CD4-positive, alpha-beta T cell (primary cell): ENCODE measurements around the gene IBA57. TPM values are rescaled to one million over a fixed set of nuclear protein-coding genes. Genes with fewer than 3 reads are reported as not detected.

Source experiments
- ATAC-seq: fragments of 200-7000 bp; cut with Tn5 transposase; one replicate; pipeline ENCODE4 v1.10.0; 2022; ENCODE audit warnings: mild to moderate bottlenecking; ENCODE audit not compliant: poor library complexity
- CTCF ChIA-PET: fragments of 350-600 bp; sonication (Branson Sonifier 250); formaldehyde crosslinking; loops from one replicate; lab custom pipeline; 2021; ENCODE audit warnings: antibody characterized with exemption, inconsistent platforms; lab: Charles Lee
- POLR2A ChIA-PET: fragments of 350-600 bp; sonication (Branson Sonifier 250); formaldehyde crosslinking; loops from one replicate; lab custom pipeline; 2021; ENCODE audit warnings: antibody characterized with exemption, inconsistent platforms; lab: Charles Lee
- DNase-seq, 14 experiments: peaks; one replicate each; pipeline ENCODE4 v3.0.0-alpha.2; 2013 to 2020; ENCODE audit warnings: mixed read lengths in 2 of 14
- H3K27ac ChIP-seq, 2 donors: one replicate each; pipeline versions ENCODE4 v1.5.1 to v1.7.0; 2013; ENCODE audit warnings: low read length in 2 of 2, low read depth in 1 of 2, mild to moderate bottlenecking in 1 of 2
- H3K27me3 ChIP-seq, 2 experiments: 1 replicate in 1 of 2; 2 replicates in 1 of 2; pipeline versions ENCODE4 v1.6.1 to v1.7.0; 2013; ENCODE audit warnings: low read length in 2 of 2, control low read depth in 1 of 2, mild to moderate bottlenecking in 1 of 2, moderate library complexity in 1 of 2; ENCODE audit not compliant: insufficient read depth in 2 of 2, control insufficient read depth in 1 of 2
- H3K36me3 ChIP-seq: one replicate; pipeline ENCODE4 v1.6.1; 2013; ENCODE audit warnings: low read length, control low read depth; ENCODE audit not compliant: insufficient read depth
- H3K4me1 ChIP-seq: one replicate; pipeline ENCODE4 v1.6.1; 2013; ENCODE audit warnings: low read length, control low read depth; ENCODE audit not compliant: insufficient read depth
- H3K4me3 ChIP-seq: one replicate; pipeline ENCODE4 v1.5.1; 2013; ENCODE audit warnings: mild to moderate bottlenecking, low read length, moderate library complexity
- H3K9me3 ChIP-seq, 2 experiments: 1 replicate in 1 of 2; 2 replicates in 1 of 2; pipeline versions ENCODE4 v1.6.1 to v1.7.0; 2013; ENCODE audit warnings: low read length in 2 of 2, mild to moderate bottlenecking in 2 of 2, control low read depth in 1 of 2, moderate library complexity in 1 of 2; ENCODE audit not compliant: control insufficient read depth in 1 of 2, insufficient read depth in 1 of 2
- H3K27ac Mint-ChIP-seq: one replicate; pipeline ENCODE4 v1.8.0; 2020; ENCODE audit warnings: mixed read lengths
- H3K27me3 Mint-ChIP-seq: one replicate; pipeline ENCODE4 v1.8.0; 2021; ENCODE audit warnings: mixed read lengths
- H3K36me3 Mint-ChIP-seq: one replicate; pipeline ENCODE4 v1.8.0; 2021; ENCODE audit warnings: low read depth, mixed read lengths
- H3K4me1 Mint-ChIP-seq: one replicate; pipeline ENCODE4 v1.8.0; 2021; ENCODE audit warnings: low read depth, mixed read lengths
- H3K4me3 Mint-ChIP-seq: one replicate; pipeline ENCODE4 v1.8.0; 2020; ENCODE audit warnings: mild to moderate bottlenecking, mixed read lengths
- H3K9me3 Mint-ChIP-seq: one replicate; pipeline ENCODE4 v1.8.0; 2020; ENCODE audit warnings: mixed read lengths
- CTCF ChIP-seq: fragments of 200-600 bp; IDR thresholded peaks from one replicate; pipeline ENCODE4 v1.8.0; 2022; ENCODE audit warnings: antibody characterized with exemption, mild to moderate bottlenecking
- intact Hi-C, 2 experiments: fragments of 100-400 bp; cut with DNase I in 1 of 2; cut with micrococcal nuclease in 1 of 2; formaldehyde crosslinking; loops; one replicate each; pipeline versions ENCODE4 v1.15.1 to v1.9.0; 2023 to 2025; cut with DNase I, micrococcal nuclease
- total RNA-seq, 174 experiments: library from RNA in 2 of 174; stranded (reverse) in 2 of 174; gene quantifications; one replicate each; pipeline ENCODE4 v1.2.3 and lab custom pipeline; 2021 to 2026

The IBA57 gene
- total RNA-seq, 2 experiments from 2014 or later = 19.7 to 19.9 TPM

GRCh38 chr1:228190778-228191177 lies 25.2 kb downstream of the IBA57 start:
- DNase-seq (no peak), ATAC-seq (no peak)
- H3K4me1 ChIP-seq = peaks cover 24% of the 10 kb centered on the region
- ChIA-PET POLR2A (no interaction called here), CTCF (no interaction called here)
- intact Hi-C loops = no loop called here
- no peaks in the 10 kb centered on the region for H3K9me3 ChIP-seq
- H3K4me3 ChIP-seq = no peak overlapping the region
- no peaks in the 10 kb centered on the region for H3K9me3 Mint-ChIP-seq
- H3K27ac Mint-ChIP-seq = no peak overlapping the region
- H3K4me1 Mint-ChIP-seq = peaks cover 18% of the 10 kb centered on the region
- H3K36me3 Mint-ChIP-seq = peaks cover 1% of the 10 kb centered on the region
- TF ChIP-seq CTCF = no peak
- no peaks in the 10 kb centered on the region for H3K27me3 ChIP-seq
- H3K27me3 Mint-ChIP-seq = no peaks in the 10 kb centered on the region
- no peak overlapping the region for H3K27ac ChIP-seq
- H3K4me3 Mint-ChIP-seq = no peak overlapping the region
- H3K36me3 ChIP-seq = no peaks in the 10 kb centered on the region

DNA sequence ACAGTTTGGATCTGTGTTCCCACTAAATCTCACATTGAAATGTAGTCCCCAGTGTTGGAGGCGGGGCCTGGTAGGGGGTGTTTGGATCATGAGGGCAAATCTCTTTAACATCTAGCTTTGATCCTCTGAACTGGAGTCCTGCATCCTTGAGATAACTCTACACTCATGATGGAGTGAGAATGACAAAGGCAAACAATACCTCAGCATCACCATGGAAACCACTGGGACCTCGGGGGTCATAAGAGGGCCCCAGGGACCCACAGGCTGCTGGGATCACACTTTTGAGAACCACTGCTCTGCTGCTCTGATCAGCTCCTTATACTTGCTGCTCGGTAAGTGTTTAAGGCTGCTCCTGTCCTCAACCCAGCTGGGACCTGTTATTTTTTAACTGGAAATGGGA lies 28.8 kb downstream of the IBA57 start:
- Mint-ChIP-seq H3K36me3 (peaks cover 14% of the 10 kb centered on the region), H3K4me1 (no peaks in the 10 kb centered on the region), H3K9me3 (peaks cover 7% of the 10 kb centered on the region), H3K27ac (no peak overlapping the region), H3K4me3 (no peak overlapping the region), H3K27me3 (no peaks in the 10 kb centered on the region)
- Histone ChIP-seq H3K4me3 (no peak overlapping the region), H3K27me3 (no peaks in the 10 kb centered on the region), H3K27ac (no peak overlapping the region), H3K4me1 (peaks cover 6% of the 10 kb centered on the region), H3K36me3 (no peaks in the 10 kb centered on the region), H3K9me3 (peaks cover 6 to 10% of the 10 kb centered on the region in 2 experiments)
- TF ChIP-seq CTCF = no peak
- CTCF ChIA-PET = no interaction called here
- DNase-seq (no peak), ATAC-seq (no peak)
- POLR2A ChIA-PET = no interaction called here
- intact Hi-C loops = no loop called here

DNA sequence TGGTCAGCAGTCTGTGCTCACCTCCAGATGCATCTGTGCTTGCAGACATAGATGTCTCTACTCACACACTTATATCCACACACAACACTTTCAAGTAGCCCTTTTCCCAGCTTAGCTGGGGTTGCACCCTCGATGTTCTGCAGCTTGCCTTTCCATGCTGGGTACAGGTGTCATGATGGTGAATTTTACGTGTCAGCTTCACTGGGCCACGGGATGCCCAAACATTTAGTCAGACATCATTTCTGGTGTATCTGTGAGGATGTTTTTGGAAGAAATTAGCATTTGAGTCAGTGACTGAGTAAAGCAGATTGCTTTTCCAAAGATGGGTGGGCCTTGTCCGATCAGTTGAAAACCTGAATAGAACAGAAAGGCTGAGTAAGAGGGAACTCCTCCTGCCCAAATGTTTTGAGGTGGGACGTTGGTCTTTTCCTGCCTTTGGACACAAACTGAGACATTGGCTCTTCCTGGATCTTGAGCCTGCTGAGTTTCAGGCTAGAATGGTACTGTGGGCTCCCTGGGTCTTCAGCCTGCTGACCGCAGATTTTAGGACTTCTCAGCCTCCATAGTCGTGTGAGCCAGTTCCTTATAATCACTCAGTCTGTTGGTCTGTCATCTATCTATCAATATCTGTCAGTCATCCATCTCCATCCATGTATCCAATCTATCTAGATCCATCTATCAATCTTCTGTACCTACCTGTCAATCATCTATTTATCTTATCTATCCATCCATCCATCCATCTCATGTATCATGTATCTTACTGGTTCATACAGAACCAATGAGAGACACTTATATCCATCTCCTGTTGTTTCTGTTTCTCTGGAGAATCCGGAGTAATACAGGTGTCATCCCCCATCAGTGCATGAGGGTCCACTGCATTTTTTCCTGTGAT lies 29.6 kb downstream of the IBA57 start:
- H3K27me3 ChIP-seq = no peaks in the 10 kb centered on the region
- DNase-seq = no peak
- no peak overlapping the region for H3K4me3 Mint-ChIP-seq
- peaks cover 19% of the 10 kb centered on the region for H3K36me3 Mint-ChIP-seq
- ChIA-PET CTCF (no interaction called here), POLR2A (no interaction called here)
- H3K9me3 ChIP-seq = peaks cover 6 to 17% of the 10 kb centered on the region in 2 experiments
- intact Hi-C loops = no loop called here
- H3K4me1 ChIP-seq = no peaks in the 10 kb centered on the region
- no peaks in the 10 kb centered on the region for H3K4me1 Mint-ChIP-seq
- no peak overlapping the region for H3K27ac ChIP-seq
- H3K36me3 ChIP-seq = no peaks in the 10 kb centered on the region
- H3K27me3 Mint-ChIP-seq = no peaks in the 10 kb centered on the region
- no peak overlapping the region for H3K27ac Mint-ChIP-seq
- H3K4me3 ChIP-seq = no peak overlapping the region
- no peak for ATAC-seq
- no peak for TF ChIP-seq CTCF
- peaks cover 10% of the 10 kb centered on the region for H3K9me3 Mint-ChIP-seq
